MM.1S (cell line): ENCODE data around the gene TMTC3.

Source experiments
- CTCF ChIP-seq: fragments of 300-600 bp; sonication (generic); IDR thresholded peaks from 2 replicates; pipeline ENCODE4 v1.5.1; 2016; ENCODE audit warnings: antibody characterized with exemption, low read length, mixed read lengths
- EZH2 ChIP-seq: fragments of 300-600 bp; sonication (generic); optimal IDR thresholded peaks from 2 replicates; pipeline ENCODE3; 2017; ENCODE audit warnings: low read depth, mild to moderate bottlenecking, antibody characterized with exemption, low read length, mixed read lengths

- TF ChIP-seq CTCF, result no peak
- no peak for TF ChIP-seq EZH2
Observed at GRCh38 chr12:88127855-88128254, 14.3 kb upstream of the TMTC3 start.
